Breast epithelium (tissue), 3 donors: ENCODE results near the gene GBF1.

ENCODE experiments used
- POLR2A ChIP-seq: fragments of 450-650 bp; IDR thresholded peaks from one replicate; pipeline ENCODE4 v1.6.1; 2016; ENCODE audit warnings: antibody characterized with exemption, mild to moderate bottlenecking, moderate library complexity
- POLR2AphosphoS5 ChIP-seq, 3 donors: sonication (generic); formaldehyde crosslinking; IDR thresholded peaks; one replicate each; pipeline ENCODE4 v1.6.1; 2017; ENCODE audit warnings: antibody characterized with exemption in 3 of 3

- no peak for TF ChIP-seq POLR2A
- no peak for TF ChIP-seq POLR2AphosphoS5 (IDR thresholded peaks at IDR 0.05)
Measured at GRCh38 chr10:102266670-102267069, 21.3 kb downstream of the GBF1 start.
